ENCODE measurements around the gene PVRIG.
"Not testable (repeated sequence)": the region's sequence is repeated elsewhere in the genome, so short reads cannot be mapped to it uniquely, and the experiment has no call there.

DNA sequence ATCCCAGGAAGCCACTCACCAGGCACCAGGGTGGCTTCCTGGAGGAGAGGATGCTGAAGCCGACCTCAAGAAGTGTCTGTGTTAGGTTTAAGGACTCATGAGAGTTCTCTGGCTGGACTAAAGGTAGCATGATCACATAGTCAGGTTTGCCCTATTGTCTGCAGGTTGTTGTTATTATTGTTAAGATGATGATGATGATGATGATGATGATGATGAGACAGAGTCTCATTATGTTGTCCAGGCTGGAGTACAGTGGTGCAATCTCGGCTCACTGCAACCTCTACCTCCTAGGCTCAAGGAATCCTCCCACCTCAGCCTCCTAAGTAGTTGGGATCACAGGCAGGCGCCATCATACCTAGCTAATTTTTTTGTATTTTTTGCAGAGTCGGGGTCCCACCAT, 44.5 kb downstream of the PVRIG start:
- TF ChIP-seq, protein P1, sequence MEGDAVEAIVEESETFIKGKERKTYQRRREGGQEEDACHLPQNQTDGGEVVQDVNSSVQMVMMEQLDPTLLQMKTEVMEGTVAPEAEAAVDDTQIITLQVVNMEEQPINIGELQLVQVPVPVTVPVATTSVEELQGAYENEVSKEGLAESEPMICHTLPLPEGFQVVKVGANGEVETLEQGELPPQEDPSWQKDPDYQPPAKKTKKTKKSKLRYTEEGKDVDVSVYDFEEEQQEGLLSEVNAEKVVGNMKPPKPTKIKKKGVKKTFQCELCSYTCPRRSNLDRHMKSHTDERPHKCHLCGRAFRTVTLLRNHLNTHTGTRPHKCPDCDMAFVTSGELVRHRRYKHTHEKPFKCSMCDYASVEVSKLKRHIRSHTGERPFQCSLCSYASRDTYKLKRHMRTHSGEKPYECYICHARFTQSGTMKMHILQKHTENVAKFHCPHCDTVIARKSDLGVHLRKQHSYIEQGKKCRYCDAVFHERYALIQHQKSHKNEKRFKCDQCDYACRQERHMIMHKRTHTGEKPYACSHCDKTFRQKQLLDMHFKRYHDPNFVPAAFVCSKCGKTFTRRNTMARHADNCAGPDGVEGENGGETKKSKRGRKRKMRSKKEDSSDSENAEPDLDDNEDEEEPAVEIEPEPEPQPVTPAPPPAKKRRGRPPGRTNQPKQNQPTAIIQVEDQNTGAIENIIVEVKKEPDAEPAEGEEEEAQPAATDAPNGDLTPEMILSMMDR (conservative IDR thresholded peaks at IDR 0.05; ENCODE audit: low read depth, low read length), result not testable (repeated sequence)
- TF ChIP-seq EZH2 (IDR thresholded peaks at IDR 0.05; ENCODE audit: borderline replicate concordance, low read depth, low read length, poor library complexity, severe bottlenecking), result not testable (repeated sequence)
